Measurements from ENCODE around the gene ZNF883. TPM values are rescaled to one million over a fixed set of nuclear protein-coding genes. Genes with fewer than 3 reads are reported as not detected.

ZNF883 gene
- total and polyA plus RNA-seq, 9 of the 15 experiments (the other 6 are each of a cell fraction or from before 2014, with no cell fraction given): 1.00 to 5.7 (median 3.7) TPM

- TF ChIP-seq RREB1 (CRISPR knock-in tag; IDR thresholded peaks at IDR 0.05): no peak
- no peak for TF ChIP-seq PPARD (CRISPR knock-in tag; IDR thresholded peaks at IDR 0.05)
- TF ChIP-seq CEBPB (tag; IDR thresholded peaks at IDR 0.05): no peak
- no peak for TF ChIP-seq GABPB2 (CRISPR knock-in tag; conservative IDR thresholded peaks at IDR 0.05)
- TF ChIP-seq VEZF1 (CRISPR knock-in tag; IDR thresholded peaks at IDR 0.05): no peak; the same call in 1 of the 2 replicates
- peak; percentile 79 for TF ChIP-seq ZBTB40 (IDR thresholded peaks at IDR 0.05)
- TF ChIP-seq ZBTB40 (CRISPR knock-in tag; IDR thresholded peaks at IDR 0.05): no peak
These were observed 44.5 kb upstream of the ZNF883 start, which contains the start of gene ZFP37 (continued) for GRCh38 chr9:113056191-113057106.

All from K562 (cell line).